GM12872 (cell line): ENCODE measurements around the gene ACTA2.

Experiments used
- TF ChIP-seq, protein P1 (sequence below): IDR thresholded peaks from 3 replicates; pipeline ENCODE4 v1.5.1; 2011; ENCODE audit warnings: low read depth, mild to moderate bottlenecking, low read length, moderate library complexity; ENCODE audit not compliant: insufficient read depth

The ACTA2 gene

DNA sequence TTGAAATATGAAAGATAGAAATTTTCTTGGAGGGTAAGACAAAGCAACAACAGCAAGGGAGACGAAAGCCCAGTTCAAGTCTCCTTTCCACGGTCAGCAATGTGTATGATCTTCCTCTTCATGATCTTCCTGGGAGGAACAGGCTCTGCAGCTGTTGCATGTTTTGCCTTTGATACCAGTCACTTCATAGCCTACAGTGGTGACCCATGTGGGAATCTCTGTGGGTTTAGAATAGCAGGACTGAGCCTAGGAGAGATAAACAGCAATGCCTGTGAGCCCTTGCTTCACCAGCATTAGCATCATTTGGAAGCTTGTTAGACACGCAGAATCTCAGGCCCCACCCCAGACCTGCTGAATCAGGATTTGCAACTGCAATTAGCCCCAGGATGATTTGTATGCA lies 40.7 kb downstream of the ACTA2 start:
- TF ChIP-seq, protein P1, sequence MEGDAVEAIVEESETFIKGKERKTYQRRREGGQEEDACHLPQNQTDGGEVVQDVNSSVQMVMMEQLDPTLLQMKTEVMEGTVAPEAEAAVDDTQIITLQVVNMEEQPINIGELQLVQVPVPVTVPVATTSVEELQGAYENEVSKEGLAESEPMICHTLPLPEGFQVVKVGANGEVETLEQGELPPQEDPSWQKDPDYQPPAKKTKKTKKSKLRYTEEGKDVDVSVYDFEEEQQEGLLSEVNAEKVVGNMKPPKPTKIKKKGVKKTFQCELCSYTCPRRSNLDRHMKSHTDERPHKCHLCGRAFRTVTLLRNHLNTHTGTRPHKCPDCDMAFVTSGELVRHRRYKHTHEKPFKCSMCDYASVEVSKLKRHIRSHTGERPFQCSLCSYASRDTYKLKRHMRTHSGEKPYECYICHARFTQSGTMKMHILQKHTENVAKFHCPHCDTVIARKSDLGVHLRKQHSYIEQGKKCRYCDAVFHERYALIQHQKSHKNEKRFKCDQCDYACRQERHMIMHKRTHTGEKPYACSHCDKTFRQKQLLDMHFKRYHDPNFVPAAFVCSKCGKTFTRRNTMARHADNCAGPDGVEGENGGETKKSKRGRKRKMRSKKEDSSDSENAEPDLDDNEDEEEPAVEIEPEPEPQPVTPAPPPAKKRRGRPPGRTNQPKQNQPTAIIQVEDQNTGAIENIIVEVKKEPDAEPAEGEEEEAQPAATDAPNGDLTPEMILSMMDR: no peak

DNA sequence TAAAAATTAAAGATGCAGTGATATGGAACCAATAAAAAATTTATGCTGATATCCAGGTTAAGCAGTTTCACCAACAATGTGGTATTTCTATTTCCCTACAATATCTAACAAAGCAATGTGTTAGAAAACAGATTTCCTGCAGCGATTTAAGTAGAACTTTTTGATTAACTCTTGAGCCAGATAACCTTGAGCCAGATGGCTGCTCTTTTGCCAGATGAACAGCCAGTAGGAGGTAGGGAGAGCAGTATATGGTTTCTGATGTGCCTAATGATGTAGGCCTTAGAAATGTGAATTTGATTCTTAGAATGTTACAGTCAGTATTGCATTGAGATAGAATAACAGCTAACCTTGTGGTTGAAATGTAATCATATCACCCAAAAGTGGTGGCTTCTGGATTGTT lies 41.5 kb downstream of the ACTA2 start:
- TF ChIP-seq, protein P1: no peak

DNA sequence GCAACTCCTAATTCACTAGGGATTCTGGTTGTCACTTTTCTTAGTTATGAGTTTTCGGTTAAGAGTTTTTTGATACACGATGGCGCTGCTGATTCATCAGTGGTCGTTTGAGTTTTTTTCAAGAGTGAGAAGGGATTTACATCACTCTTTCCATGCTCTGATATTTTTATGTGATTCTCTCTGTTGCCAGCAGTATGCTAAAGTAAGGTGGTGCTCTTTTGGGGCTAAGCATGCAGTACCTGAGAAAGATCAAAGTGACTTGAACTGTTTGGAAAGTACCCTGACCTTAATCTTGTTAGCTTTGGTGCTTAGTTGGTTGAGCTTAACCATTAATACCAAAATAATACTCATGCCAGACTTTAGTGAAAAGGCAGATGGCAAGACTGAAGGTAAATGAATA lies 44.4 kb downstream of the ACTA2 start:
- TF ChIP-seq, protein P1: no peak

DNA sequence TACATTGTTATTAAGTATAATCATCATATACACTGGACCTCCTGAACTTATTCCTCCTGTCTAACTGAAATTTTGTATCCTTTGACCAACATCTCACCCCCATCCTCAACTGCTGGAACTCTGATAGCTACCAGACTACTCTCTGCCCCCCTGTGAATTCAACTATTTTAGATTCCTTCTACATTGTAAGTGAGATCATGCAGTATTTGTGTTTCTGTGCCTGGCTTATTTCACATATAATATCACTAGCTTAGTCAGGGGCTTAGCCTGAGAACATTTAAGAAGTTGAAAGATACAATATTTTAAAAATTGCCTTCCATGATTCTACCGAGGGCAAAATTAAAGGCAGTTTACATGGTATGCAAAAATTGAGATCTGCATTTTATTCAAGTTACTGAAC lies 45.7 kb downstream of the ACTA2 start:
- TF ChIP-seq, protein P1: no peak

DNA sequence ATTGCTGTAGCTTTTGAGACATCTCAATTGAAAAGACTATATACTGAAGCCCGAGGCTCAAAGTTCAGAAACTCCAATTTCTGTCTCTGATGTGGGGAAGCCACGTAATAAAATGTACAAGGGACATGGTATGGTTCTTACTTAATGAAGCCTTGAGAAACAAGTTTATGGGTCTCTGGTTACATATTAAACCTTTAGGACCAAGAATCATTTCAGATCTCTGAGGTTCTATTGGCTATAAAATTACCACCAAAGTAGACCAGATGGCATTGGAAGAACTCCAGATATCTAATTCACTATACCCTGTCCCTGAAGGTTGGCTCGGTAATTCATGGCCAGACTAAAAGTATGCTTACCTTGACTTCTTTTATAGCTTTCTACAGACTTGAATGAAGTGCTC lies 48.9 kb downstream of the ACTA2 start:
- TF ChIP-seq, protein P1: no peak

DNA sequence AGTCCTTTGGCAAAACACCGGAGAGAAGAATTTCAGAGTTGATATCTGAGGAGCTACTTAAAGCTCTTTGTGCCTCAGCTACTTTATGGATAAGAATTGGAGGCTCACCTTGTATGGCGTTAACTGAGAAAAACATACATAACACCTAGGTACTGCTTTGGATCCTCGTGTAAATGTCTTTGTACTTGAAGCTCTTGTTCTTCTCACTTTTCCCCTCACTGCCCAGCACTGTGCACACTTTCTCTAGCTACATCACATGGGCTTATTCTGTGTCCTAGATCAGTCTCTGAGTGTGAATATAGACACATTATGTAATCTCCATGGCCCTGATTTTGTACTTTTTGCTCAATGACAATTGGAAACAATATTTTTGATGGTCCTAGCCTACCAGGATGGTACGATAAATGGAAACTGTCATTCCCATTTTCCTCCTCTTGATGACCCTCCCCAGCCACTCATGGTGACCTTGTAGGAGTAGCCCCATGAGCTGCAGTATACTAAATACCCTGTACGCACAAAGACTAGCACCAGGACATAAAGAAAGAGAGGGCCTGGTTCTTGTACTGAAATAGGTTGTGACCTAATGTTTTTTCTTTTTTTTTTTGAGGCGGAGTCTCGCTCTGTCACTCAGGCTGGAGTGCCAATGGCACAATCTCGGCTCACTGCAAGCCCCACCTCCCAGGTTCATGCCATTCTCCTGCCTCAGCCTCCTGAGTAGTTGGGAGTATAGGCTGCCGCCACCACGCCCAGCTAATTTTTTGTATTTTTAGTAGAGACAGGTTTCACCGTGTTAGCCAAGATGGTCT lies 50.4 kb downstream of the ACTA2 start:
- TF ChIP-seq, protein P1: no peak

DNA sequence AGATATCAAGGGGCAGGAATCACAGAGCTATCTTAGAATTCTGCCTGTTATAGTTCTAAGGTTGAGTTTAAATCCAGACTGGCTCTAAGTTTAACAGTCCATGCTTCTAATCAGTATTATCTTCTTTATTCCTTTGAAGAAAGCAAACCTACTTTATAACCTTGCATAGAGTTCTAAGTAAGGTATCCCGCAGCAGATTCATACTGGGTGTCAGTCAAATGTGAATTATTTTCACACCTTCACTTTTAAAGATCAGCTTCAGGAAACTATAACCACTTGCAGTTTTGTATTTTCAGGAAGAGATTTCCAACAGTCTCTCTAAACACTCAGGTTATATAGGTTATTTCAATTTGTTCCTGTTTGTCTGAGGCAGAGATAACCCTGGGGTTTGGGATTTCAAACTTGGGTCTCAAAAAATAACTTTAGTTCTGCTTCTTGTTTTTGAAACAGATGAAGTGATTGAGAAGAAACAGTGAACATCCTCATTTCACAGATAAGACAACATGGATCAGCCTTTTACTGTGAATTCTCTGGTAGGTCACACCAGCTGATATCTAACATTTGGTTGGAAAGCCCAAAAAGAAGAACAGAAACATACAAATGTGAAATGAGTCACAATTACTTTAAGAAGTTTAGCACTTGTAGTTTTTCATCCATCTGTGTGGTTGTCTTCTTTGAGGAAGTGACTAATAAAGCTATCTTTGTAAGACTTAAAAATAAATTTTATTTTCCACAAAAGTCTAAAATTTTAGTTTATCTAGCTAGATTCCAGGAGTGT lies 51.2 kb downstream of the ACTA2 start:
- TF ChIP-seq, protein P1: no peak
